Endothelial cell of umbilical vein (primary cell): ENCODE results near the gene CASR.

Experiments
- FOS ChIP-seq: IDR thresholded peaks from 2 replicates; pipeline ENCODE4 v1.6.1; 2011; ENCODE audit warnings: mild to moderate bottlenecking, low read length, moderate library complexity, borderline replicate concordance; ENCODE audit not compliant: insufficient read depth
- POLR2A ChIP-seq: IDR thresholded peaks from 2 replicates; pipeline ENCODE4 v1.6.1; 2012; ENCODE audit warnings: low read depth, mild to moderate bottlenecking, control low read depth, low read length
- TF ChIP-seq, protein P1 (sequence below), 2 donors: IDR thresholded peaks; 1 replicate in 1 of 2; 2 replicates in 1 of 2; pipeline ENCODE4 v1.5.1; 2011; ENCODE audit warnings: low read length in 2 of 2, mild to moderate bottlenecking in 2 of 2, moderate library complexity in 2 of 2, control low read depth in 1 of 2, inconsistent platforms in 1 of 2, low read depth in 1 of 2; ENCODE audit not compliant: insufficient read depth in 1 of 2; ENCODE audit errors: extremely low read depth in 1 of 2

DNA sequence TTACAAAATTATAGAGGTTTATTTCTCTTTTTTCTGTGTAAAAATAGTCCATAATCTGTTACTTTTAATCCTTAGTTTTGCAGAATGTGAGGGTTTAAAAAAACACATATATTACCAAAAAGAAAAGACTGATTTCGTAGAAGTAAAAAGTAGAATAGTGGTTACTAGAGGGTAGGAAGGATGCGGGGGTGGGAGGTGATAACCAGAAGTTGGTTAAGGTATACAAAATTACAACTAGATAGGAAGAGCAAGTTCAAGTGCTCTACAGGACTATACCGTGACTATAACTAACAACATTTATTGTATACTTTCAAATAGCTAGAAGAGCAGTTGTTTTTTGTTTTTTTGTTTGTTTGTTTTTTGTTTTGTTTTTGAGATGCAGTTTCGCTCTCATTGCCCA is 16.1 kb downstream of the CASR start:
- TF ChIP-seq FOS = no peak
- no peak for TF ChIP-seq POLR2A
- TF ChIP-seq, protein P1, sequence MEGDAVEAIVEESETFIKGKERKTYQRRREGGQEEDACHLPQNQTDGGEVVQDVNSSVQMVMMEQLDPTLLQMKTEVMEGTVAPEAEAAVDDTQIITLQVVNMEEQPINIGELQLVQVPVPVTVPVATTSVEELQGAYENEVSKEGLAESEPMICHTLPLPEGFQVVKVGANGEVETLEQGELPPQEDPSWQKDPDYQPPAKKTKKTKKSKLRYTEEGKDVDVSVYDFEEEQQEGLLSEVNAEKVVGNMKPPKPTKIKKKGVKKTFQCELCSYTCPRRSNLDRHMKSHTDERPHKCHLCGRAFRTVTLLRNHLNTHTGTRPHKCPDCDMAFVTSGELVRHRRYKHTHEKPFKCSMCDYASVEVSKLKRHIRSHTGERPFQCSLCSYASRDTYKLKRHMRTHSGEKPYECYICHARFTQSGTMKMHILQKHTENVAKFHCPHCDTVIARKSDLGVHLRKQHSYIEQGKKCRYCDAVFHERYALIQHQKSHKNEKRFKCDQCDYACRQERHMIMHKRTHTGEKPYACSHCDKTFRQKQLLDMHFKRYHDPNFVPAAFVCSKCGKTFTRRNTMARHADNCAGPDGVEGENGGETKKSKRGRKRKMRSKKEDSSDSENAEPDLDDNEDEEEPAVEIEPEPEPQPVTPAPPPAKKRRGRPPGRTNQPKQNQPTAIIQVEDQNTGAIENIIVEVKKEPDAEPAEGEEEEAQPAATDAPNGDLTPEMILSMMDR (IDR thresholded peaks at IDR 0.05; ENCODE audit: extremely low read depth in 1 of 2, insufficient read depth in 1 of 2, low read depth in 1 of 2, low read length in 2 of 2) = no peak
